K562 (cell line): ENCODE results near the gene FARSA. TPM values are rescaled to one million over a fixed set of nuclear protein-coding genes. Genes with fewer than 3 reads are reported as not detected.

Experiments
- EZH2 ChIP-seq: IDR thresholded peaks from 2 replicates; pipeline ENCODE4 v1.6.1; 2012; ENCODE audit warnings: low read depth, mild to moderate bottlenecking, inconsistent platforms, low read length, borderline replicate concordance
- FOXJ3 ChIP-seq: sonication (generic); formaldehyde crosslinking; IDR thresholded peaks from 2 replicates; pipeline ENCODE4 v1.4.0; 2020; ENCODE audit warnings: mild to moderate bottlenecking, missing genetic modification reagents
- GABPB1 ChIP-seq: sonication (generic); formaldehyde crosslinking; IDR thresholded peaks from 2 replicates; pipeline ENCODE4 v1.8.0; 2022; ENCODE audit warnings: mild to moderate bottlenecking, missing genetic modification reagents
- MBD2 ChIP-seq: sonication (generic); IDR thresholded peaks from 2 replicates; pipeline ENCODE4 v1.6.1; 2016; ENCODE audit warnings: low read depth, borderline replicate concordance
- NCOR1 ChIP-seq: fragments of 450-650 bp; IDR thresholded peaks from 2 replicates; pipeline ENCODE4 v1.6.1; 2016; ENCODE audit warnings: mild to moderate bottlenecking, moderate library complexity
- POLR2AphosphoS5 ChIP-seq: IDR thresholded peaks from 2 replicates; pipeline ENCODE4 v1.6.1; 2011; ENCODE audit warnings: mild to moderate bottlenecking, low read depth, low read length, moderate library complexity; ENCODE audit not compliant: control insufficient read depth, insufficient read depth
- POLR2G ChIP-seq: fragments of 200-400 bp; formaldehyde crosslinking; IDR thresholded peaks from 2 replicates; pipeline ENCODE4 v1.6.1; 2017; ENCODE audit warnings: low read depth, mild to moderate bottlenecking, antibody characterized with exemption, low read length, moderate library complexity
- PTBP1 ChIP-seq: fragments of 200-400 bp; formaldehyde crosslinking; IDR thresholded peaks from 2 replicates; pipeline ENCODE4 v1.6.1; 2017; ENCODE audit warnings: low read depth, low read length
- SNRNP70 ChIP-seq: fragments of 200-400 bp; formaldehyde crosslinking; optimal IDR thresholded peaks from 2 replicates; pipeline ENCODE3; 2017; ENCODE audit warnings: low read depth, low read length
- SPI1 ChIP-seq: IDR thresholded peaks from 2 replicates; pipeline ENCODE4 v1.6.1; 2011; ENCODE audit warnings: low read depth, low read length, control low read depth, borderline replicate concordance
- SRSF1 ChIP-seq: fragments of 200-400 bp; formaldehyde crosslinking; IDR thresholded peaks from 2 replicates; pipeline ENCODE4 v1.6.1; 2017; ENCODE audit warnings: mild to moderate bottlenecking, low read depth, low read length, moderate library complexity
- TEAD4 ChIP-seq, 2 experiments: sonication (generic) in 1 of 2; formaldehyde crosslinking in 1 of 2; IDR thresholded peaks; 2 replicates each; pipeline versions ENCODE4 v1.6.1 to v1.8.0; 2012 to 2022; ENCODE audit warnings: borderline replicate concordance in 1 of 2, inconsistent platforms in 1 of 2, low read length in 1 of 2, mild to moderate bottlenecking in 1 of 2, missing genetic modification reagents in 1 of 2
- TFAM ChIP-seq: fragments of 250-450 bp; sonication (Bioruptor Pico); conservative IDR thresholded peaks from 2 replicates; pipeline ENCODE4 v1.5.0; 2021; ENCODE audit warnings: mild to moderate bottlenecking, moderate library complexity
- ZNF436 ChIP-seq: fragments of 250-450, 450-650 bp; sonication (Bioruptor Pico); formaldehyde crosslinking; IDR thresholded peaks from 2 replicates; pipeline ENCODE4 v1.7.0; 2020; ENCODE audit warnings: mild to moderate bottlenecking
- ZNF507 ChIP-seq: conservative IDR thresholded peaks from 2 replicates; pipeline ENCODE4 v1.6.1; 2017; ENCODE audit warnings: missing genetic modification characterization, missing compliant biosample characterization
- ZNF583 ChIP-seq: fragments of 250-450 bp; sonication (Bioruptor Pico); IDR thresholded peaks from 2 replicates; pipeline ENCODE4 v1.4.0; 2020
- ZNF589 ChIP-seq: fragments of 200-800 bp; sonication (Bioruptor generic); IDR thresholded peaks from 2 replicates; pipeline ENCODE4 v1.6.1; 2016; ENCODE audit warnings: low read depth, missing genetic modification characterization, missing compliant biosample characterization
- polyA plus RNA-seq, 8 experiments: library from polyadenylated mRNA; depleted of rRNA in 4 of 8; stranded (reverse) in 5 of 8; unstranded in 3 of 8; fragments of >200 nt; fragmentation: Nextera tagmentation in 2 of 8; fragmentation: Illumina TruSeq in 1 of 8; extraction: Ambion mirVana in 2 of 8; extraction: Trizol in 1 of 8; gene quantifications; 2 replicates each; pipeline versions ENCODE4 v1.2.1 to v1.2.3, GENCODE V29; 2011 to 2014; ENCODE audit warnings: inconsistent platforms in 1 of 8, missing spikeins in 1 of 8
- total RNA-seq, 7 experiments: library from RNA; depleted of rRNA in 6 of 7; stranded (reverse); fragments of >200 nt in 6 of 7; fragmentation: Illumina TruSeq in 2 of 7; extraction: Trizol in 2 of 7; gene quantifications; 2 replicates each; pipeline versions ENCODE4 v1.2.1 to v1.2.3, GENCODE V29; 2011 to 2021; ENCODE audit warnings: low replicate concordance in 1 of 7
- TF ChIP-seq, protein P1 (sequence below): sonication (generic); formaldehyde crosslinking; IDR thresholded peaks from 2 replicates; pipeline ENCODE4 v1.8.1; 2023; ENCODE audit warnings: mild to moderate bottlenecking, missing genetic modification reagents
- TF ChIP-seq, protein P2 (sequence below): sonication (generic); formaldehyde crosslinking; IDR thresholded peaks from 2 replicates; pipeline ENCODE4 v1.8.1; 2022; ENCODE audit warnings: missing genetic modification reagents
- TF ChIP-seq, protein P3 (sequence below): fragments of 450-650 bp; formaldehyde crosslinking; IDR thresholded peaks from 2 replicates; pipeline ENCODE4 v1.4.0; 2022; ENCODE audit warnings: missing genetic modification characterization
- TF ChIP-seq, protein P4 (sequence below): IDR thresholded peaks from 3 replicates; pipeline ENCODE4 v1.6.1; 2011; ENCODE audit warnings: borderline replicate concordance, mild to moderate bottlenecking; ENCODE audit not compliant: insufficient read length, insufficient read depth
- TF ChIP-seq, protein P5 (sequence below): sonication (generic); formaldehyde crosslinking; IDR thresholded peaks from 2 replicates; pipeline ENCODE4 v1.5.0; 2020; ENCODE audit warnings: missing genetic modification reagents

The FARSA gene
- total and polyA plus RNA-seq, 9 of the 15 experiments (the other 6 are each of a cell fraction or from before 2014, with no cell fraction given): 25.2 to 237 (median 89.6) TPM

DNA sequence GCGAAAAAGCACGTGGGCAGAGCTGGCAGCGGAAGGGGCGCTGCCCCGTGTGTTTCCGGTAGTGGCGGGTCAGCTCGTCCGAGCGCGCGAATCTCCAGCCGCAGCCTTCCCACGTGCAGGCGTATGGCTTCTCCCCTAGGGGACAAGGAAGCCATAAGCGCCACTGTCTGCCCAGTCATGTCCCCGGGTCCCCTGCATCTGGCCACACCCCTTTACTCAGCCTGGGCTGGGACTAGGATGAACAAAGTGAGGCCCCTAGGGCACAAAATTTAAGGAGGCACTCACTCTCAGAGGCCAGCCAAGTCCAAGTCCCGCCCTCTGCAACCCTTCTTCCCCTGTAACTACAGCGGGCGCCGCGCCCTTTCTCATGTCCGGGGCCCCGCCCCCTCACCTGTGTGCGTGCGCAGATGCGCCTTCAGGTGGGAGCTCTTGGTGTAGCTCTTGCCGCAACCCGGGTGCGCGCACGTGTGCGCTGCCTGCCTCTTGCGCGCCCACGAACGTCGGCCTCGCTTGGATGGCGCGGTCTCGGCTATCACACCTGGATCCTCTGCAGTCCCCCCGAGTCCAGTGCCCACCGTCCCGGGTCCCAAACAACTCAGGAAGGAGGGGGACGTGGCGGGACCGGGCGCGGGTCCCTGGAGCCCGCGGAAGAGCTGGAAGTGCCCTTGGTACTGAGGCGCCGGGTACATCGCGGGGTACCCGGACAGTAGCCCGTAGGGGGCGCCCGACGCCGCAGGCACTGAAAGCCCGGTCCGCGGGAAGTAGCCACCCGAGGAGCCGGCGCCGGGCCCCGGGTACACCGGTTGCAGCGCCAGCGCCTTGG, 48.4 kb downstream of the FARSA start (continued):
- TF ChIP-seq ZNF583 (CRISPR knock-in tag): no peak
- TF ChIP-seq, protein P1, sequence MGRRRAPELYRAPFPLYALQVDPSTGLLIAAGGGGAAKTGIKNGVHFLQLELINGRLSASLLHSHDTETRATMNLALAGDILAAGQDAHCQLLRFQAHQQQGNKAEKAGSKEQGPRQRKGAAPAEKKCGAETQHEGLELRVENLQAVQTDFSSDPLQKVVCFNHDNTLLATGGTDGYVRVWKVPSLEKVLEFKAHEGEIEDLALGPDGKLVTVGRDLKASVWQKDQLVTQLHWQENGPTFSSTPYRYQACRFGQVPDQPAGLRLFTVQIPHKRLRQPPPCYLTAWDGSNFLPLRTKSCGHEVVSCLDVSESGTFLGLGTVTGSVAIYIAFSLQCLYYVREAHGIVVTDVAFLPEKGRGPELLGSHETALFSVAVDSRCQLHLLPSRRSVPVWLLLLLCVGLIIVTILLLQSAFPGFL (CRISPR knock-in tag): no peak
- no peak for TF ChIP-seq ZNF507 (tag)
- no peak for TF ChIP-seq PTBP1
- peak; percentile 28; the same call in 1 of the 2 replicates for TF ChIP-seq POLR2AphosphoS5
- TF ChIP-seq SNRNP70: no peak
- TF ChIP-seq ZNF436 (CRISPR knock-in tag): 0 out of 2 replicates have a peak, but pooled peaks have one; percentile 25
- TF ChIP-seq SRSF1: no peak
- no peak for TF ChIP-seq SPI1
- peak; percentile 72; the same call in 1 of the 2 replicates for TF ChIP-seq GABPB1 (CRISPR knock-in tag)
- TF ChIP-seq, protein P2, sequence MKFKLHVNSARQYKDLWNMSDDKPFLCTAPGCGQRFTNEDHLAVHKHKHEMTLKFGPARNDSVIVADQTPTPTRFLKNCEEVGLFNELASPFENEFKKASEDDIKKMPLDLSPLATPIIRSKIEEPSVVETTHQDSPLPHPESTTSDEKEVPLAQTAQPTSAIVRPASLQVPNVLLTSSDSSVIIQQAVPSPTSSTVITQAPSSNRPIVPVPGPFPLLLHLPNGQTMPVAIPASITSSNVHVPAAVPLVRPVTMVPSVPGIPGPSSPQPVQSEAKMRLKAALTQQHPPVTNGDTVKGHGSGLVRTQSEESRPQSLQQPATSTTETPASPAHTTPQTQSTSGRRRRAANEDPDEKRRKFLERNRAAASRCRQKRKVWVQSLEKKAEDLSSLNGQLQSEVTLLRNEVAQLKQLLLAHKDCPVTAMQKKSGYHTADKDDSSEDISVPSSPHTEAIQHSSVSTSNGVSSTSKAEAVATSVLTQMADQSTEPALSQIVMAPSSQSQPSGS (CRISPR knock-in tag): no peak
- TF ChIP-seq, protein P3, sequence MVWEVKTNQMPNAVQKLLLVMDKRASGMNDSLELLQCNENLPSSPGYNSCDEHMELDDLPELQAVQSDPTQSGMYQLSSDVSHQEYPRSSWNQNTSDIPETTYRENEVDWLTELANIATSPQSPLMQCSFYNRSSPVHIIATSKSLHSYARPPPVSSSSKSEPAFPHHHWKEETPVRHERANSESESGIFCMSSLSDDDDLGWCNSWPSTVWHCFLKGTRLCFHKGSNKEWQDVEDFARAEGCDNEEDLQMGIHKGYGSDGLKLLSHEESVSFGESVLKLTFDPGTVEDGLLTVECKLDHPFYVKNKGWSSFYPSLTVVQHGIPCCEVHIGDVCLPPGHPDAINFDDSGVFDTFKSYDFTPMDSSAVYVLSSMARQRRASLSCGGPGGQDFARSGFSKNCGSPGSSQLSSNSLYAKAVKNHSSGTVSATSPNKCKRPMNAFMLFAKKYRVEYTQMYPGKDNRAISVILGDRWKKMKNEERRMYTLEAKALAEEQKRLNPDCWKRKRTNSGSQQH (CRISPR knock-in tag): no peak
- 0 out of 2 replicates have a peak, but pooled peaks have one; percentile 11 for TF ChIP-seq TEAD4 (IDR thresholded peaks at IDR 0.05; ENCODE audit: low read length)
- TF ChIP-seq TEAD4 (CRISPR knock-in tag; IDR thresholded peaks at IDR 0.05; ENCODE audit: borderline replicate concordance): no peak
- TF ChIP-seq, protein P4, sequence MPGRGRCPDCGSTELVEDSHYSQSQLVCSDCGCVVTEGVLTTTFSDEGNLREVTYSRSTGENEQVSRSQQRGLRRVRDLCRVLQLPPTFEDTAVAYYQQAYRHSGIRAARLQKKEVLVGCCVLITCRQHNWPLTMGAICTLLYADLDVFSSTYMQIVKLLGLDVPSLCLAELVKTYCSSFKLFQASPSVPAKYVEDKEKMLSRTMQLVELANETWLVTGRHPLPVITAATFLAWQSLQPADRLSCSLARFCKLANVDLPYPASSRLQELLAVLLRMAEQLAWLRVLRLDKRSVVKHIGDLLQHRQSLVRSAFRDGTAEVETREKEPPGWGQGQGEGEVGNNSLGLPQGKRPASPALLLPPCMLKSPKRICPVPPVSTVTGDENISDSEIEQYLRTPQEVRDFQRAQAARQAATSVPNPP: no peak
- TF ChIP-seq, protein P5, sequence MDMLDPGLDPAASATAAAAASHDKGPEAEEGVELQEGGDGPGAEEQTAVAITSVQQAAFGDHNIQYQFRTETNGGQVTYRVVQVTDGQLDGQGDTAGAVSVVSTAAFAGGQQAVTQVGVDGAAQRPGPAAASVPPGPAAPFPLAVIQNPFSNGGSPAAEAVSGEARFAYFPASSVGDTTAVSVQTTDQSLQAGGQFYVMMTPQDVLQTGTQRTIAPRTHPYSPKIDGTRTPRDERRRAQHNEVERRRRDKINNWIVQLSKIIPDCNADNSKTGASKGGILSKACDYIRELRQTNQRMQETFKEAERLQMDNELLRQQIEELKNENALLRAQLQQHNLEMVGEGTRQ (CRISPR knock-in tag): peak; percentile 64
- TF ChIP-seq TFAM: no peak
- 0 out of 2 replicates have a peak, but pooled peaks have one; percentile 35 for TF ChIP-seq NCOR1
- peak; percentile 89 for TF ChIP-seq POLR2G
- TF ChIP-seq FOXJ3 (CRISPR knock-in tag): no peak
- TF ChIP-seq MBD2: peak; percentile 46; the same call in 1 of the 2 replicates
- TF ChIP-seq ZNF589 (CRISPR knock-in tag): no peak
- TF ChIP-seq EZH2: no peak
